HepG2 (cell line): ENCODE data around the gene ZKSCAN3. TPM values are rescaled to one million over a fixed set of nuclear protein-coding genes. Genes with fewer than 3 reads are reported as not detected.
A peak's percentile ranks its signal among the peaks of the same experiment; 100 is the strongest.

Experiments
- CREM ChIP-seq, 2 experiments: sonication (generic) in 1 of 2; formaldehyde crosslinking in 1 of 2; IDR thresholded peaks; 2 replicates each; pipeline versions ENCODE4 v1.4.0 to v1.6.1; 2016 to 2020; ENCODE audit warnings: antibody characterized with exemption in 1 of 2, mild to moderate bottlenecking in 1 of 2, missing genetic modification reagents in 1 of 2
- GFI1 ChIP-seq: sonication (generic); formaldehyde crosslinking; IDR thresholded peaks from 2 replicates; pipeline ENCODE4 v1.5.0; 2020; ENCODE audit warnings: missing genetic modification reagents, mild to moderate bottlenecking, borderline replicate concordance
- HCFC1 ChIP-seq: fragments of 150-350 bp; IDR thresholded peaks from 2 replicates; pipeline ENCODE4 v1.6.1; 2014; ENCODE audit warnings: low read depth, low read length
- NR1H2 ChIP-seq: sonication (generic); formaldehyde crosslinking; IDR thresholded peaks from 2 replicates; pipeline ENCODE4 v1.8.1; 2022; ENCODE audit warnings: low read depth, missing genetic modification reagents, borderline replicate concordance
- PPARG ChIP-seq: conservative IDR thresholded peaks from 2 replicates; pipeline ENCODE4 v1.6.1; 2016; ENCODE audit warnings: missing biosample characterization, missing genetic modification reagents
- REPIN1 ChIP-seq: sonication (generic); formaldehyde crosslinking; IDR thresholded peaks from 2 replicates; pipeline ENCODE4 v1.8.0; 2022; ENCODE audit warnings: missing genetic modification reagents, low read depth, mild to moderate bottlenecking, borderline replicate concordance
- SNRNP70 ChIP-seq: fragments of 200-400 bp; formaldehyde crosslinking; IDR thresholded peaks from 2 replicates; pipeline ENCODE4 v1.6.1; 2017; ENCODE audit warnings: mild to moderate bottlenecking, low read depth, low read length, moderate library complexity
- ZBTB1 ChIP-seq: sonication (generic); formaldehyde crosslinking; IDR thresholded peaks from 2 replicates; pipeline ENCODE4 v1.4.0; 2020; ENCODE audit warnings: missing genetic modification reagents, borderline replicate concordance
- ZFP1 ChIP-seq: IDR thresholded peaks from 2 replicates; pipeline ENCODE4 v1.6.1; 2016
- ZNF232 ChIP-seq: sonication (generic); formaldehyde crosslinking; IDR thresholded peaks from 2 replicates; pipeline ENCODE4 v1.4.0; 2020; ENCODE audit warnings: missing genetic modification reagents, borderline replicate concordance
- ZNF251 ChIP-seq: sonication (generic); formaldehyde crosslinking; IDR thresholded peaks from 2 replicates; pipeline ENCODE4 v1.9.0; 2021; ENCODE audit warnings: mild to moderate bottlenecking, missing genetic modification reagents
- ZSCAN12 ChIP-seq: sonication (generic); formaldehyde crosslinking; IDR thresholded peaks from 2 replicates; pipeline ENCODE4 v1.9.0; 2021; ENCODE audit warnings: mild to moderate bottlenecking, missing genetic modification reagents
- polyA plus RNA-seq, 8 experiments: library from polyadenylated mRNA; depleted of rRNA in 3 of 8; stranded (reverse) in 7 of 8; unstranded in 1 of 8; fragments of >200 nt; fragmentation: Illumina TruSeq in 4 of 8; extraction: Trizol in 4 of 8; gene quantifications; 2 replicates each; pipeline versions ENCODE4 v1.2.1 to v1.2.3, GENCODE V29; 2011 to 2016; ENCODE audit warnings: low read depth in 4 of 8, missing spikeins in 1 of 8, mixed read lengths in 1 of 8; ENCODE audit not compliant: insufficient read depth in 1 of 8
- total RNA-seq, 5 experiments: library from RNA; depleted of rRNA; stranded (reverse); fragments of >200 nt; fragmentation: Illumina TruSeq; extraction: Trizol; gene quantifications; 2 replicates each; pipeline ENCODE4 v1.2.3, GENCODE V29; 2016; ENCODE audit warnings: low read depth in 1 of 5
- TF ChIP-seq, protein P1 (sequence below): IDR thresholded peaks from 2 replicates; pipeline ENCODE4 v1.4.0; 2020; ENCODE audit warnings: mild to moderate bottlenecking, missing genetic modification reagents
- TF ChIP-seq, protein P2 (sequence below): sonication (generic); formaldehyde crosslinking; IDR thresholded peaks from 2 replicates; pipeline ENCODE4 v1.5.1; 2020; ENCODE audit warnings: mild to moderate bottlenecking, moderate library complexity, missing genetic modification reagents
- TF ChIP-seq, protein P3 (sequence below): sonication (generic); formaldehyde crosslinking; IDR thresholded peaks from 2 replicates; pipeline ENCODE4 v1.8.0; 2022; ENCODE audit warnings: low read depth, missing genetic modification reagents
- TF ChIP-seq, protein P4 (sequence below): sonication (generic); formaldehyde crosslinking; IDR thresholded peaks from 2 replicates; pipeline ENCODE4 v1.4.0; 2020; ENCODE audit warnings: mild to moderate bottlenecking, missing genetic modification reagents
- TF ChIP-seq, protein P5 (sequence below): IDR thresholded peaks from 2 replicates; pipeline ENCODE4 v1.6.1; 2016; ENCODE audit warnings: missing compliant biosample characterization, missing genetic modification reagents, borderline replicate concordance
- TF ChIP-seq, protein P6 (sequence below): sonication (generic); formaldehyde crosslinking; IDR thresholded peaks from 2 replicates; pipeline ENCODE4 v1.5.0; 2020; ENCODE audit warnings: missing genetic modification reagents

Gene ZKSCAN3
- total and polyA plus RNA-seq, 2 of the 13 experiments (the other 11 are each of a cell fraction or from before 2014, with no cell fraction given) = 3.3 to 7.4 TPM

DNA sequence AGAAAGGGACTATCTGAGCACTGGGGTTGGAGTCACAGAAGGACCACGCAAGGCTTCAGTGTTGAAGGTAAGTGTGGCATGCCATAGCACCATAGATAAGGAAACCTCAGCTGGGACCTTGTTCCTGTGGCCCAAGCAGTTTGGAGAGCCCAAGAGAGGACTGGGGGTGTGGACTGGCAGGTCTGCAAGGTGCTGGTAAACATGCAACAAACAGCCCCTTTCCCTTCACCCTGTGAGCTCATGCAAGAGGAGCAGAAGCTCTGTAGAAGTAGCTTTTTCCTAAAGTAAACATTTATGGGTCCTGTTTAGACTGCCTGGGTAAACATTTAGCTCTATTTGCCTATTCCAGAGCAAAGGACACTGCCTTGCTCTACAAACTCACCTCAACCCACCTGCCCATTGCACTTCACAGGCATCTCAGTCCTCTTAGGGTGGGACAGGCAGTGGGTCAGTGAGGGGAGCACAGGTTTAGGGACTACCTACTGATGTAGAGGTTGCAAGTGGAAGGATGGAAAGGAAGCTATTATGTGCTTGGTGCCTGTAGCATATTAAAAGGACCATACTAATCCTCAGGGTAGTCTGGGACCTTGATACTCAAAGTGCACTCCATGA, 25.8 kb upstream of the ZKSCAN3 start (continued):
- TF ChIP-seq, protein P1, sequence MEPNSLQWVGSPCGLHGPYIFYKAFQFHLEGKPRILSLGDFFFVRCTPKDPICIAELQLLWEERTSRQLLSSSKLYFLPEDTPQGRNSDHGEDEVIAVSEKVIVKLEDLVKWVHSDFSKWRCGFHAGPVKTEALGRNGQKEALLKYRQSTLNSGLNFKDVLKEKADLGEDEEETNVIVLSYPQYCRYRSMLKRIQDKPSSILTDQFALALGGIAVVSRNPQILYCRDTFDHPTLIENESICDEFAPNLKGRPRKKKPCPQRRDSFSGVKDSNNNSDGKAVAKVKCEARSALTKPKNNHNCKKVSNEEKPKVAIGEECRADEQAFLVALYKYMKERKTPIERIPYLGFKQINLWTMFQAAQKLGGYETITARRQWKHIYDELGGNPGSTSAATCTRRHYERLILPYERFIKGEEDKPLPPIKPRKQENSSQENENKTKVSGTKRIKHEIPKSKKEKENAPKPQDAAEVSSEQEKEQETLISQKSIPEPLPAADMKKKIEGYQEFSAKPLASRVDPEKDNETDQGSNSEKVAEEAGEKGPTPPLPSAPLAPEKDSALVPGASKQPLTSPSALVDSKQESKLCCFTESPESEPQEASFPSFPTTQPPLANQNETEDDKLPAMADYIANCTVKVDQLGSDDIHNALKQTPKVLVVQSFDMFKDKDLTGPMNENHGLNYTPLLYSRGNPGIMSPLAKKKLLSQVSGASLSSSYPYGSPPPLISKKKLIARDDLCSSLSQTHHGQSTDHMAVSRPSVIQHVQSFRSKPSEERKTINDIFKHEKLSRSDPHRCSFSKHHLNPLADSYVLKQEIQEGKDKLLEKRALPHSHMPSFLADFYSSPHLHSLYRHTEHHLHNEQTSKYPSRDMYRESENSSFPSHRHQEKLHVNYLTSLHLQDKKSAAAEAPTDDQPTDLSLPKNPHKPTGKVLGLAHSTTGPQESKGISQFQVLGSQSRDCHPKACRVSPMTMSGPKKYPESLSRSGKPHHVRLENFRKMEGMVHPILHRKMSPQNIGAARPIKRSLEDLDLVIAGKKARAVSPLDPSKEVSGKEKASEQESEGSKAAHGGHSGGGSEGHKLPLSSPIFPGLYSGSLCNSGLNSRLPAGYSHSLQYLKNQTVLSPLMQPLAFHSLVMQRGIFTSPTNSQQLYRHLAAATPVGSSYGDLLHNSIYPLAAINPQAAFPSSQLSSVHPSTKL = peak; percentile 87
- peak; percentile 81 for TF ChIP-seq PPARG (CRISPR knock-in tag)
- no peak for TF ChIP-seq ZBTB1 (CRISPR knock-in tag)
- no peak for TF ChIP-seq NR1H2 (CRISPR knock-in tag)
- TF ChIP-seq, protein P2, sequence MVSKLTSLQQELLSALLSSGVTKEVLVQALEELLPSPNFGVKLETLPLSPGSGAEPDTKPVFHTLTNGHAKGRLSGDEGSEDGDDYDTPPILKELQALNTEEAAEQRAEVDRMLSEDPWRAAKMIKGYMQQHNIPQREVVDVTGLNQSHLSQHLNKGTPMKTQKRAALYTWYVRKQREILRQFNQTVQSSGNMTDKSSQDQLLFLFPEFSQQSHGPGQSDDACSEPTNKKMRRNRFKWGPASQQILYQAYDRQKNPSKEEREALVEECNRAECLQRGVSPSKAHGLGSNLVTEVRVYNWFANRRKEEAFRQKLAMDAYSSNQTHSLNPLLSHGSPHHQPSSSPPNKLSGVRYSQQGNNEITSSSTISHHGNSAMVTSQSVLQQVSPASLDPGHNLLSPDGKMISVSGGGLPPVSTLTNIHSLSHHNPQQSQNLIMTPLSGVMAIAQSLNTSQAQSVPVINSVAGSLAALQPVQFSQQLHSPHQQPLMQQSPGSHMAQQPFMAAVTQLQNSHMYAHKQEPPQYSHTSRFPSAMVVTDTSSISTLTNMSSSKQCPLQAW = peak; percentile 84
- no peak for TF ChIP-seq ZSCAN12
- no peak for TF ChIP-seq REPIN1
- TF ChIP-seq ZNF232 (CRISPR knock-in tag) = no peak
- peak; percentile 36; the same call in 1 of the 2 replicates for TF ChIP-seq CREM (IDR thresholded peaks at IDR 0.05)
- no peak for TF ChIP-seq CREM (CRISPR knock-in tag; IDR thresholded peaks at IDR 0.05)
- TF ChIP-seq, protein P3, sequence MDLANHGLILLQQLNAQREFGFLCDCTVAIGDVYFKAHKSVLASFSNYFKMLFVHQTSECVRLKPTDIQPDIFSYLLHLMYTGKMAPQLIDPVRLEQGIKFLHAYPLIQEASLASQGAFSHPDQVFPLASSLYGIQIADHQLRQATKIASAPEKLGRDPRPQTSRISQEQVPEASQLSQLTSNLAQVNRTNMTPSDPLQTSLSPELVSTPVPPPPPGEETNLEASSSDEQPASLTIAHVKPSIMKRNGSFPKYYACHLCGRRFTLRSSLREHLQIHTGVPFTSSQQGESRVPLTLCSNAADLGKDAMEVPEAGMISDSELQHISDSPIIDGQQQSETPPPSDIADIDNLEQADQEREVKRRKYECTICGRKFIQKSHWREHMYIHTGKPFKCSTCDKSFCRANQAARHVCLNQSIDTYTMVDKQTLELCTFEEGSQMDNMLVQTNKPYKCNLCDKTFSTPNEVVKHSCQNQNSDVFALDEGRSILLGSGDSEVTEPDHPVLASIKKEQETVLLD (CRISPR knock-in tag) = no peak
- TF ChIP-seq HCFC1 = no peak
- TF ChIP-seq SNRNP70 = no peak
- 0 out of 2 replicates have a peak, but pooled peaks have one; percentile 49 for TF ChIP-seq ZFP1
- no peak for TF ChIP-seq ZNF251 (CRISPR knock-in tag)
- TF ChIP-seq GFI1 (CRISPR knock-in tag) = 0 out of 2 replicates have a peak, but pooled peaks have one; percentile 60
- TF ChIP-seq, protein P4, sequence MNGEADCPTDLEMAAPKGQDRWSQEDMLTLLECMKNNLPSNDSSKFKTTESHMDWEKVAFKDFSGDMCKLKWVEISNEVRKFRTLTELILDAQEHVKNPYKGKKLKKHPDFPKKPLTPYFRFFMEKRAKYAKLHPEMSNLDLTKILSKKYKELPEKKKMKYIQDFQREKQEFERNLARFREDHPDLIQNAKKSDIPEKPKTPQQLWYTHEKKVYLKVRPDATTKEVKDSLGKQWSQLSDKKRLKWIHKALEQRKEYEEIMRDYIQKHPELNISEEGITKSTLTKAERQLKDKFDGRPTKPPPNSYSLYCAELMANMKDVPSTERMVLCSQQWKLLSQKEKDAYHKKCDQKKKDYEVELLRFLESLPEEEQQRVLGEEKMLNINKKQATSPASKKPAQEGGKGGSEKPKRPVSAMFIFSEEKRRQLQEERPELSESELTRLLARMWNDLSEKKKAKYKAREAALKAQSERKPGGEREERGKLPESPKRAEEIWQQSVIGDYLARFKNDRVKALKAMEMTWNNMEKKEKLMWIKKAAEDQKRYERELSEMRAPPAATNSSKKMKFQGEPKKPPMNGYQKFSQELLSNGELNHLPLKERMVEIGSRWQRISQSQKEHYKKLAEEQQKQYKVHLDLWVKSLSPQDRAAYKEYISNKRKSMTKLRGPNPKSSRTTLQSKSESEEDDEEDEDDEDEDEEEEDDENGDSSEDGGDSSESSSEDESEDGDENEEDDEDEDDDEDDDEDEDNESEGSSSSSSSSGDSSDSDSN = no peak
- TF ChIP-seq, protein P5, sequence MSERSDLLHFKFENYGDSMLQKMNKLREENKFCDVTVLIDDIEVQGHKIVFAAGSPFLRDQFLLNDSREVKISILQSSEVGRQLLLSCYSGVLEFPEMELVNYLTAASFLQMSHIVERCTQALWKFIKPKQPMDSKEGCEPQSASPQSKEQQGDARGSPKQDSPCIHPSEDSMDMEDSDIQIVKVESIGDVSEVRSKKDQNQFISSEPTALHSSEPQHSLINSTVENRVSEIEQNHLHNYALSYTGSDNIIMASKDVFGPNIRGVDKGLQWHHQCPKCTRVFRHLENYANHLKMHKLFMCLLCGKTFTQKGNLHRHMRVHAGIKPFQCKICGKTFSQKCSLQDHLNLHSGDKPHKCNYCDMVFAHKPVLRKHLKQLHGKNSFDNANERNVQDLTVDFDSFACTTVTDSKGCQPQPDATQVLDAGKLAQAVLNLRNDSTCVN (CRISPR knock-in tag) = peak; percentile 92
- TF ChIP-seq, protein P6, sequence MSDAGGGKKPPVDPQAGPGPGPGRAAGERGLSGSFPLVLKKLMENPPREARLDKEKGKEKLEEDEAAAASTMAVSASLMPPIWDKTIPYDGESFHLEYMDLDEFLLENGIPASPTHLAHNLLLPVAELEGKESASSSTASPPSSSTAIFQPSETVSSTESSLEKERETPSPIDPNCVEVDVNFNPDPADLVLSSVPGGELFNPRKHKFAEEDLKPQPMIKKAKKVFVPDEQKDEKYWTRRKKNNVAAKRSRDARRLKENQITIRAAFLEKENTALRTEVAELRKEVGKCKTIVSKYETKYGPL (CRISPR knock-in tag) = no peak
